HG03066 (cell line): ENCODE data around the gene ACSF3.

Source experiments
- ATAC-seq: cut with Tn5 transposase; IDR thresholded peaks from one replicate; pipeline ENCODE4 v1.9.1; 2021; ENCODE audit warnings: low read depth; ENCODE audit not compliant: unreplicated experiment

The ACSF3 gene

GRCh38 chr16:89120921-89121351 is 27.3 kb downstream of the ACSF3 start:
- no peak for ATAC-seq

DNA sequence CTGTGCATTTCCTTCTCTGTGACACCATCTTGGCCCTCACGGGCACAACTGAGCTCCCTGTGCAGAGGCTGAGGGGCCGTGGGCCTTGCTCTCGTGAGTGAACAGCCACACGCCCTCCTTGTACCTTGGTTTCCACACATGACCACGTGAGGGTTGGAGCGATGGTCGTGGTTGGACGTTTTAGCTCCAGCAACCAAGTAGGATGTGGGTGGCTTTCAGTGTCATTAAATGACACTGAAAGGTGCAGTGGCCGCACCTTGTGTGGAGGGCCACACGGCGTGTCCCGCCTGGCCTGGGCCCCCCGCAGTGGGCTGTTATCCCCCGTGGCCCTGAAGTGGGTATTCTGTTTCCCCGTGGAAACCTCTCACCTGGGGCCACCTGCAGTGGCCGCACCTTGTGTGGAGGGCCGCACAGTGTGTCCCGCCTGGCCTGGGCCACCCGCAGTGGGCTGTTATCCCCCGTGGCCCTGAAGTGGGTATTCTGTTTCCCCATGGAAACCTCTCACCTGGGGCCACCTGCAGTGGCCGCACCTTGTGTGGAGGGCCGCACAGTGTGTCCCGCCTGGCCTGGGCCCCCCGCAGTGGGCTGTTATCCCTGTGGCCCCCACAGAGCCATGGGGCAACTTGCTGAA is 28.2 kb downstream of the ACSF3 start:
- no peak for ATAC-seq

- ATAC-seq = no peak
Measured at GRCh38 chr16:89122322-89122851, 28.7 kb downstream of the ACSF3 start.

DNA sequence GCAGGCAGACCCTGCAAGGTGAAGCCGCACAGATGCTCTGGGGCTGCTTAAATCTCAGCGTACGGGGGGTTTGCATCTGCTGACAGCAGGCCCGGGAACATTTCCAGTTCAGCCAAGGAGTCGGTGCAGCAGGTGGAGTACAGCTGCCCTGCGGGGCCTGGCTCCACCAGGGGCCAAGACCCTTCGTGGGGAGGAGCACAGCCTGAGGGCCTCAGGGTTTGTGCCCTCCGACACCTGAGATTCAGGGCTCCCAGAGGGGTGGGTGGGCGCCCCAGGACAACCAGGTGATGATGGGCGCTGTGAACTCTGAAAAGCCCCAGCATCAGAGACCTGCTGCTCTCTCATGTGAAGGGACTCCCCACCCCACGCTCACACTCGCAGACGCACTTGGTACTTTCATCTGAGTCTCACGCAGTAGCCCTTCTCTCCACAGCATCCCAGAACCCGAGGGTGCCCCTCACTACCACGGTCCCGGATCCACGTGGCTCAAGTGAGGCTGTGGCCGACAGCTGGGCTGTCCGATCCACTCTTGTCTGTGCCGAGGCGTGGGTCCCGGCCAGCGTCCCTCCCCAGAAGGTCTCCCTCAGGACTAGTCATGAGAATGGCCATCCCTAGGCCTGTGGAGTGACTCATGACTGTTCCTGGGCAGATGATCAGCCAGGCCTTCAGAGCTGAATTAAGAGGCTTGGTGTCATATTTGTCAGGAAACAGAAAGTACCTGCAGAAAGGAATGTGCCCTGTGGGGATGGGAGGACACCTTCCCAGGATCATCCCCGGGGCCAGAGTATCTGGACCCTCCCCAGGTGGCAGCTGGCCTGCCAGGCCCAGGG is 29.6 kb downstream of the ACSF3 start:
- ATAC-seq = no peak

DNA sequence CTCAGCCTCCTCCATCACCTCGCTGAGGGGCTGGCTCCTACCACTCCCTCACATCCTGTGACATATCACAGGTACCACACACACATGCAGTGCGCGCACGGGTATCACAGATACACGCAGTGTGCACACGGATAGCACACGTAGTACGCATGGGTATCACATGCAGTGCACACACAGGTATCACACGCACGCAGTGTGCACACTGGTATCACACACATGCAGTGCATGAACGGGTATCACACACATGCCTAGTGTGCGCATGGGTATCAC is 30.1 kb downstream of the ACSF3 start:
- ATAC-seq = no peak

GRCh38 chr16:89129378-89129777 is 35.7 kb downstream of the ACSF3 start:
- ATAC-seq = no peak

GRCh38 chr16:89130448-89130847 is 36.8 kb downstream of the ACSF3 start:
- ATAC-seq = no peak

- ATAC-seq = no peak
Measured at GRCh38 chr16:89131783-89132182, 38.1 kb downstream of the ACSF3 start.

- ATAC-seq = no peak
Measured at GRCh38 chr16:89132194-89133005, 38.7 kb downstream of the ACSF3 start.

DNA sequence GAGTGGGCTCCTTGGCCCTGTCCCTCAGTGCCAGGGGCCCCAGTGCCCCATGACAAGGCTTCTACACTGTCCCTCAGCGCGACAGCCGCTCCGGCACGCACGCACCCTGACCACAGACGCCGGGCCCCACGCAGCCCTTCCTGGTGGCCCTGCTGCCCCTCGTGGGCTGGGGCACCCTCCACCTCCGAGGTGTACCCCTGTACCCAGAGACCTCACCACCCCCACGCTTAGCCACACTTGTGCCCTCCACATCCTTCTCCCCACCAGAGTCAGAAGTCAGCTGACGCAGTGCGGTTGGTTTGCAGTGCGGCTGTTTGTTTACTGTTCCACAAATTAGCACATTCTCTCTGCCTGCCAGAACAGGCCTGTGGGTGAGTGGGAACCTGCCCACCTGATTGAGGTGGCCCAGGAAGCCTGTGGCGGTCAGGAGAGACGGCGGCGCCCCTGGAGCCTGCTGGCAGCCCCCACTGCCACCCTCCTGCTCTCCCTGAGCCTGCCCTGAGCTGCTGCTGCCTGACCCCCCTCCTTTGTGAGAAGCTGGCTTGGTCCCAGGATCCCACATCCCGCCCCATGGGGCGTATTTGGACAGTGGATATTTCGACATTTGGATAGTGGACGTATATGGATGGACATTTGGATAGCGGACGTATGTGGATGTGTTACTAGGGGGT is 39.9 kb downstream of the ACSF3 start:
- no peak for ATAC-seq

GRCh38 chr16:89134269-89134668 is 40.6 kb downstream of the ACSF3 start:
- no peak for ATAC-seq

DNA sequence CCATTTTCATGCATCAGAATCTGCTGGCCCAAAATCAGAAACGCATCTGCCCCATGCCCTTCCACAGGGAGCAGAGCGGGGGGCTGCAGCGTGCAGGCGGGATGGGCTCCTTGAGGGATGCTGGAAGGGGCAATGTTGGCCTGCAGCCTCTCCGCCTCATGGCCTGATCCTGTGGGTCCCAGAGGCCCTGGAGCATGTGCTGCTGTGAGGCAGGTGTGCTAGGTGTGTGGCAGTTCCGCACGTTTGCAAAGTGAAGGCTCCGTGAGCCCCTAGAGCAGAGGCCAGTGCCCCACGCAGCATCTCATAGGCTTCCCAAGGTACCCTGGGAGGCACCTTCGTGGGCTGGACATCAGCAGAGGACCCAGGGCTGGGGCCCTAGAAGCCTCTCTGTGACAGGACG is 41.5 kb downstream of the ACSF3 start:
- ATAC-seq = no peak

DNA sequence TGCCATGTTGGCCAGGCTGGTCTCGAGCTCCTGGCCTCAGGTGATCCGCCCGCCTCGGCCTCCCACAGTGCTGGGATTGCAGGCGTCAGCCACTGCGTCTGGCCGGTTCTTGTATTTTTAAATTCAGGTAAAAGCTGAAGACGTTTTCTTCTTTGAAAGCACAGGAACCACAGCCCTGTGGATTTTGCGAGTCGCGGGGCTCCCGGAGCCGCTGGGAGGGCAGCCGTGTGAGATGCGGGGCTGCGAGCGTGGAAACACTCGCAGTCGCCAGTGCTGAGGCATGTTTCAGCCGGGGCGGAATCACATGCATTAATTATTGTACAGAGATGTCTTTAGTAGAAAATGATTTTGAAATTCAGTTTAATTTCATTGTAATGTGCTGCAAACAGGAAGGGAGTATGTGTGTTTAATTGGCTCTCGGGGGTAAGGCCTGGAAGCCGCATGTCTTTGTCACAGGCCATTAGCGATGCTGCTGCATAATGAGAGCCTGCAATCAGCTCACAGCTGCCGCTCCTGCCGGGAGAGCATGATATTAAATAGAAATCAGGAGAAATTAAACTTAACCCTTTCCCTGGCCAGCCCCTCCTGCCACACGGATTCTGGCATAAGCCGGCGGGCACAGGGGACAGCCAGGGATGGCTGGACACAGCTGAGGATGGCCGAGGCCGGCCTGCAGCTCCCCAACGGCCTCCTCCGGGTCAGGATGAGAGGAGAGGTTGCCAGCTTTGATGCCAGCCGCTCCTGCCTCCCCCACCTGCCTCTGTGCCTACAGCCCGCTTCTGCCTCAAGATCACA is 42.5 kb downstream of the ACSF3 start:
- ATAC-seq = no peak

- ATAC-seq = no peak
Measured at GRCh38 chr16:89136931-89137330, 43.3 kb downstream of the ACSF3 start.

GRCh38 chr16:89137666-89138512 is 44.2 kb downstream of the ACSF3 start:
- ATAC-seq = no peak

GRCh38 chr16:89138513-89138795 is 44.8 kb downstream of the ACSF3 start:
- ATAC-seq = no peak

- no peak for ATAC-seq
Measured at GRCh38 chr16:89138843-89139520, 45.3 kb downstream of the ACSF3 start.

GRCh38 chr16:89139907-89140361 is 46.3 kb downstream of the ACSF3 start:
- no peak for ATAC-seq

DNA sequence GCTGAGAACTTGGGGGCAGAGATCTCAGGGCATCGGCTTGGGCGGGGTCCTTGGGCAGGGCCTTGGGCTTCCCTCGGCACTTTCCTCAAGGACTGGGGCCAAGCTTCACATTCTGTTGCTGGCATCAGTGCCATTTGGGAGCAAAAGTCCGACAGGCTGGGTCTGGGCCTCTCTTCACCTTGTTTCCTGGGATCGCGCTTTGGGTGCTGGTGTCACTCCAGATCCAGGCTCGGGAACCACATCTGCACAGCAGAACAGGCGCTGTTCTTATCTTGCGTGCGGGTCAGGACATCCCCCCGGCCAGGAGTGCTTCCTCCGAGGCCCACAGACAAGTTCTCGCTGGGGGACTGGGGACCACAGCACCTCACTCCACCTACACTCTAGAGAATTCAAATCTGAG is 46.7 kb downstream of the ACSF3 start:
- no peak for ATAC-seq
